ENCODE measurements around the gene MEF2B. TPM values are rescaled to one million over a fixed set of nuclear protein-coding genes. Genes with fewer than 3 reads are reported as not detected.
"Not testable (repeated sequence)": the region's sequence is repeated elsewhere in the genome, so short reads cannot be mapped to it uniquely, and the experiment has no call there.

Gene MEF2B
- total and polyA plus RNA-seq, 5 donors, result 0.23 to 1.1 (median 0.45) TPM

DNA sequence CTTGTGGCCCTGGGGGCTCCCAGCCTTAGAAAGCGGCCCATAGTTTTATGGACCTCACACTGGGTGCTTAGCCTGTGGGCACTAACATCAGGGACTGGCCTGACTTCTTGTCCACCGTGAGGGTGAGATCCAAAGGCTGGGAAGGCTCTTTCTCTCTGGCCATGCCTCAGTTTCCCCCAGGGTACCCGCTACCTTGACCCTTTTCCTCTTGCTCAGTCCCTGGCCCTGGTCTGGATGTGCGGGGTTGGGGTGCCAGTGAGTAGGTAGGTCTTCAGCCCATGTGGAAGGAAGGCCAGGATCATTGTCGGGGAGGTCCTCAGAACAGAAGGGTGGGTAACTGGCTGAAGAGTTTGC lies 30.2 kb downstream of the MEF2B start:
- ATAC-seq (no peak), DNase-seq (no peak)
- Histone ChIP-seq H3K4me3 (ENCODE audit: low read length) (no peak overlapping the region), H3K9me3 (ENCODE audit: control insufficient read depth, low read length) (no peaks in the 10 kb centered on the region), H3K4me1 (ENCODE audit: control insufficient read depth, insufficient read depth, low read length) (no peaks in the 10 kb centered on the region), H3K27ac (ENCODE audit: low read length) (no peak overlapping the region), H3K27me3 (ENCODE audit: control insufficient read depth, insufficient read depth) (no peaks in the 10 kb centered on the region)
- intact Hi-C loops (cut with DNase I), result loop anchor here (5.0 to 10.0 kb wide), 4 partner anchors 75 to 205 kb away; partner anchors contain the start of gene SLC25A42 (in 2 of the 4)
- 44% methylated on average over 5 of the region's 5 CpGs for WGBS

DNA sequence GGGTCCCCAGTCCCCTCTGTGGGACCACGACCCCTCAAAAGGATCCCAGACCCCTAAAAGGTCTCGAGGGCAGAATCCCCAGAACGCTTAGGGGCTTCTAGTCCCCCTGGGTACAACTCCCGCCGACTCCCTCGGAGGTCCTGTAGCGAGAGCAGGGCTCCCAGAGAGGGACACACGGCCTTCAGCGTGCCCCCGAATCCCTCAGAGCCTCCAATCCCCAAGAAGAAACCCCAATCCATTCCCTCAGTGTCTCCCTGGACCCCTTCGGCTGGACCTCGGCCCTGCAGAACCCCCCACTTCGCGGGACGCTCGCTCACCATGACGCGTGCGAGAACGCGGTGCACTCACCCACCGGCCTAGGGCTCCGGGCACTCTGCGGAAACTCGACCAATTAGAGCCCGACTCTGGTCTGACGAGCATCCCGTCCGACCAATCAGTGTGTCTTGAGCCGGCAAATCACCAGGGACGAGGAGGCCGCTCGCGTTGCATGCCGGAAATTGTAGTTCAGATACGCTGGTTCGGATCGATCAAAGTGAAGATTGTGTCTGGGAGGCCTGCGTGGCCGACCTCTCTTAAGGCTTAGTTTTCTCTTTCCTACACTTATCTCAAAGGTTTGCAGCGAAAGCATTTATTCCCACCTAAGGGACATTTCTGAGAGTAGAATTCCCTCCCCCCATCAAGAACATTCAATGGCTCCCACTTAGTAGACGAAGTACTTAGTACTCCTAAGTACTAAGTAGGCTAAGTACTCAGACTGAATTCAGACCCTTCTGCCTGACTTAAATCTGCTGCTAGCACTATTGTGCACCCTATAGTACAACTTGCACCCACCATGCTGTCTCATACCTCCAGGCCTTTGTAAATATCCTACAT lies 31.7 kb downstream of the MEF2B start, which contains the start of gene TMEM161A:
Gene TMEM161A, minus strand, starts transcription at position 370 of the 873 bp plus-strand sequence. Its CDS starts 50 bp downstream, at position 320.
- DNase-seq (peak; percentile 97 to 99 (median 98)), ATAC-seq (peak; percentile 98)
- no peaks in the 10 kb centered on the region for H3K9me3 ChIP-seq (ENCODE audit: control insufficient read depth, low read length)
- intact Hi-C loops (cut with DNase I), result loop anchor here in 3 of 4 donors (5.0 to 10.0 kb wide), 3 partner anchors 74 to 81 kb away; partner anchors contain the start of gene SLC25A42 (in 2 of the 3)
- whole genome bisulfite sequencing, result 2% methylated on average over 42 of the region's 42 CpGs
- no peaks in the 10 kb centered on the region for H3K27me3 ChIP-seq (ENCODE audit: control insufficient read depth, insufficient read depth)
- H3K4me1 ChIP-seq (ENCODE audit: control insufficient read depth, insufficient read depth, low read length), result no peaks in the 10 kb centered on the region
- H3K4me3 ChIP-seq (ENCODE audit: low read length), result peak within 1 kb of the TSS; percentile 86
- H3K27ac ChIP-seq (ENCODE audit: low read length), result peak within 1 kb of the TSS; percentile 33

GRCh38 chr19:19137556-19138108 lies 32.4 kb downstream of the MEF2B start:
- WGBS, result 13% methylated on average over 25 of the region's 25 CpGs
- Histone ChIP-seq H3K27me3 (ENCODE audit: control insufficient read depth, insufficient read depth) (no peaks in the 10 kb centered on the region), H3K27ac (ENCODE audit: low read length) (peak overlapping the region; percentile 33), H3K4me3 (ENCODE audit: low read length) (peak overlapping the region; percentile 86), H3K9me3 (ENCODE audit: control insufficient read depth, low read length) (no peaks in the 10 kb centered on the region), H3K4me1 (ENCODE audit: control insufficient read depth, insufficient read depth, low read length) (no peaks in the 10 kb centered on the region)
- DNase-seq (peak in 1 of 3 donors; percentile 61), ATAC-seq (peak; percentile 13 to 41)
- intact Hi-C loops (cut with DNase I), result loop anchor here in 3 of 4 donors (5.0 to 10.0 kb wide), 3 partner anchors 73 to 80 kb away; partner anchors contain the start of gene SLC25A42 (in 2 of the 3)

DNA sequence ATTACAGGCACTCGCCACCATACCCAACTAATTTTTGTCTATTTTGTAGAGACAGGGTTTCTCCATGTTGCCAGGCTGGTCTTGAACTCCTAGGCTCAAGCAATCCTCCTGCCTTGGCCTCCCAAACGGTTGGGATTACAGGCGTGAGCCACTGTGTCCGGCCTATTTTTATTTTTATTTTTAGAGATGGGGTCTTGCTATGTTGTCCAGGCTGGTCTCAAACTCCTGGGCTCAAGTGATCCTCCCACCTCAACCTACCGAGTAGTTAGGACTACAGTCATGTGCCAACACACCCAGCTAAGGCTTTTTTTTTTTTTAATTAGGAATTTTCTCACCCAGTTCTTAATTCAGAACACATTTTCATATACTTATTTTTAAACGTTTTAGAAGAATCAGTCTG lies 34.4 kb downstream of the MEF2B start:
- H3K4me3 ChIP-seq (ENCODE audit: low read length); ATAC-seq; H3K4me1 ChIP-seq (ENCODE audit: control insufficient read depth, insufficient read depth, low read length); H3K27me3 ChIP-seq (ENCODE audit: control insufficient read depth, insufficient read depth); H3K27ac ChIP-seq (ENCODE audit: low read length); H3K9me3 ChIP-seq (ENCODE audit: control insufficient read depth, low read length): not testable (repeated sequence)
- peak in 1 of 3 donors; percentile 7 for DNase-seq
- intact Hi-C loops (cut with DNase I), result loop anchor here in 3 of 4 donors (5.0 to 10.0 kb wide), 3 partner anchors 71 to 78 kb away; partner anchors contain the start of gene SLC25A42 (in 2 of the 3)
- 84% methylated on average over 6 of the region's 6 CpGs for WGBS

DNA sequence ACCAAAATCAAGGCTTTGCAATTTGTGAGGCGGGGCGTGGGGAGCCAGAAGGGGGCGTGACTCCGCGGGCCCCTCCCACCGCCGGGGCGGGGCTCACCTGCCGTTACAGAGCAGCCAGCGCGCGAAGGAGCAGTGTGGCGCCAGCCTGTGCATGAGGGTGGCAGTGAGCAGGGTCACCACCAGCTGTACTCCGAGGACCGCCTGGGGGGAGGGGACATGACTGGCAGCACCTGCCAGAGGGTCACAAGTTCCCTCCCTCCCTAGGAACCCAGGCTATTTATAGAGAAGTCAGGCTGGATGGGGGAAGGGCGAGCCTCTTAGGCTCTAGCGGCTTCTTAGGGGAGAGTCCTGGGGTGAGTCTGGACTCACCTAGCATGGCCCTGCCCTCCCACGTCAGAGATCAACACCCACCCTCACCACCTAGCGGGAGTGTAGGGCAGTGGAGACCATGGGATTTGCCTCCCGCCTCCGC lies 35.3 kb downstream of the MEF2B start:
- peak; percentile 54 to 90 (median 87) for DNase-seq
- no peaks in the 10 kb centered on the region for H3K4me1 ChIP-seq (ENCODE audit: control insufficient read depth, insufficient read depth, low read length)

DNA sequence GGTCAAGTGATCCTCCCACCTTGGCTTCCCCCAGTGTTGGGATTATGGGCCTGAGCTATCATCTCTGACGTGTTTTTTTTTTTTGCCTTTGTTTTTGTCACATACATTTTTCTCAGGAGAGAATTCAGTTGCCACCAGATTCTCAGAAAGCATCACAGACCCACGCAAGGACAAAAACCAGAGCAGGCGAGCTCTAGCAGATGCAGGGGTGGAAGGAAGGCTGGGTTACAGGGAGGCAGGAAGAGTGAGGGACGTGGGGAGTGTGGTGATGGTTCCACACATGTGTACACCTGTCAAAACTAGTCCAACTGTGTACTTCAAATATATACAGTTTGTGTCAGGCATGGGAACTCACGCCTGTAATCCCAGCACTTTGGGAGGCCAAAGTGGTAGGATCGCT lies 36.1 kb downstream of the MEF2B start:
- Histone ChIP-seq H3K4me3 (ENCODE audit: low read length) (no peak overlapping the region), H3K9me3 (ENCODE audit: control insufficient read depth, low read length) (no peaks in the 10 kb centered on the region), H3K27me3 (ENCODE audit: control insufficient read depth, insufficient read depth) (no peaks in the 10 kb centered on the region), H3K4me1 (ENCODE audit: control insufficient read depth, insufficient read depth, low read length) (no peaks in the 10 kb centered on the region), H3K27ac (ENCODE audit: low read length) (no peak overlapping the region)
- intact Hi-C loops (cut with DNase I), result loop anchor here in 1 of 4 donors (10.0 kb wide), 1 partner anchor 69 kb away; the partner anchor contains the start of gene SLC25A42
- no peak for ATAC-seq
- DNase-seq, result peak in 1 of 3 donors; percentile 2
- WGBS, result 92% methylated on average over 6 of the region's 6 CpGs

More for the DNA sequence above, 35.3 kb downstream of the MEF2B start:
- Histone ChIP-seq H3K27ac (ENCODE audit: low read length) (no peak overlapping the region), H3K9me3 (ENCODE audit: control insufficient read depth, low read length) (no peaks in the 10 kb centered on the region), H3K27me3 (ENCODE audit: control insufficient read depth, insufficient read depth) (no peaks in the 10 kb centered on the region), H3K4me3 (ENCODE audit: low read length) (no peak overlapping the region)
- WGBS, result 25% methylated on average over 21 of the region's 21 CpGs
- peak; percentile 45 to 65 for ATAC-seq
- intact Hi-C loops (cut with DNase I), result loop anchor here in 3 of 4 donors (5.0 to 10.0 kb wide), 3 partner anchors 70 to 77 kb away; partner anchors contain the start of gene SLC25A42 (in 2 of the 3)

GRCh38 chr19:19132912-19133311 lies 37.2 kb downstream of the MEF2B start:
- Histone ChIP-seq H3K4me1 (ENCODE audit: control insufficient read depth, insufficient read depth, low read length) (no peaks in the 10 kb centered on the region), H3K27ac (ENCODE audit: low read length) (no peak overlapping the region), H3K4me3 (ENCODE audit: low read length) (no peak overlapping the region), H3K27me3 (ENCODE audit: control insufficient read depth, insufficient read depth) (no peaks in the 10 kb centered on the region), H3K9me3 (ENCODE audit: control insufficient read depth, low read length) (no peaks in the 10 kb centered on the region)
- WGBS, result 97% methylated on average over 12 of the region's 12 CpGs
- intact Hi-C loops (cut with DNase I), result loop anchor here in 1 of 4 donors (10.0 kb wide), 1 partner anchor 68 kb away; the partner anchor contains the start of gene SLC25A42
- peak in 1 of 3 donors; percentile 42 for DNase-seq
- no peak for ATAC-seq

- H3K27me3 ChIP-seq (ENCODE audit: control insufficient read depth, insufficient read depth), result no peaks in the 10 kb centered on the region
- DNase-seq (no peak), ATAC-seq (no peak)
- no peak overlapping the region for H3K27ac ChIP-seq (ENCODE audit: low read length)
- no peaks in the 10 kb centered on the region for H3K9me3 ChIP-seq (ENCODE audit: control insufficient read depth, low read length)
- WGBS, result 97% methylated on average over 3 of the region's 3 CpGs
- no peak overlapping the region for H3K4me3 ChIP-seq (ENCODE audit: low read length)
- intact Hi-C loops (cut with DNase I), result loop anchor here in 1 of 4 donors (10.0 kb wide), 1 partner anchor 67 kb away; the partner anchor contains the start of gene SLC25A42
- no peaks in the 10 kb centered on the region for H3K4me1 ChIP-seq (ENCODE audit: control insufficient read depth, insufficient read depth, low read length)
Measured at GRCh38 chr19:19131989-19132388, 38.1 kb downstream of the MEF2B start.

DNA sequence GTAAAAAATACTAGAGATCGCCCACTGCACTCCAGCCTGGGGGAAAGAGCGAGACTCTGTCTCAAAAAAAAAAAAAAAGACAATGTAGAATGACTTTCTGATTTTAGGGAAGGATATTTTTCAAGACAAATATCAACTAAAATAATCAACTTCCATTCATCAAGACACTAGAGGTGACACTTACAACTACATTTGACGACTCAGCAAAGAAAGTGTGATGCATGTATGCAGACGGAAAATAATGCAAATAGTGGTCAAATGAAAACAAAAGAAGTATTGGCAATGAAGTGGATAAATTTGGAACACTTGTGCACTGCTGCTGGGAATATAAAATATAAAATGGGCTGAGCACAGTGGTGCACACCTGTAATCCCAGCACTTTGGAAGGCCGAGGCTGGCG lies 44.0 kb downstream of the MEF2B start:
- intact Hi-C loops (cut with DNase I), result no loop called here
- H3K4me1 ChIP-seq (ENCODE audit: control insufficient read depth, insufficient read depth, low read length), result no peaks in the 10 kb centered on the region
- no peak overlapping the region for H3K27ac ChIP-seq (ENCODE audit: low read length)
- no peaks in the 10 kb centered on the region for H3K27me3 ChIP-seq (ENCODE audit: control insufficient read depth, insufficient read depth)
- 97% methylated on average over 6 of the region's 6 CpGs for WGBS
- DNase-seq (no peak), ATAC-seq (no peak)
- no peak overlapping the region for H3K4me3 ChIP-seq (ENCODE audit: low read length)
- H3K9me3 ChIP-seq (ENCODE audit: control insufficient read depth, low read length), result no peaks in the 10 kb centered on the region

GRCh38 chr19:19123386-19123785 lies 46.7 kb downstream of the MEF2B start:
- Histone ChIP-seq H3K4me1 (ENCODE audit: control insufficient read depth, insufficient read depth, low read length) (no peaks in the 10 kb centered on the region), H3K4me3 (ENCODE audit: low read length) (no peak overlapping the region), H3K27me3 (ENCODE audit: control insufficient read depth, insufficient read depth) (no peaks in the 10 kb centered on the region), H3K9me3 (ENCODE audit: control insufficient read depth, low read length) (no peaks in the 10 kb centered on the region), H3K27ac (ENCODE audit: low read length) (no peak overlapping the region)
- ATAC-seq (no peak), DNase-seq (no peak)
- intact Hi-C loops (cut with DNase I), result no loop called here
